Colonic mucosa (tissue), 4 donors: ENCODE measurements around the gene SATL1. TPM values are rescaled to one million over a fixed set of nuclear protein-coding genes. Genes with fewer than 3 reads are reported as not detected.
"Not testable (repeated sequence)": the region's sequence is repeated elsewhere in the genome, so short reads cannot be mapped to it uniquely, and the experiment has no call there.

Source experiments
- DNase-seq: peaks from one replicate; pipeline ENCODE4 v3.0.0-alpha.2; 2020
- H3K27ac ChIP-seq: fragments of 200-600 bp; one replicate; pipeline ENCODE4 v1.8.0; 2021
- H3K27me3 ChIP-seq: fragments of 200-600 bp; one replicate; pipeline ENCODE4 v1.8.0; 2021
- H3K36me3 ChIP-seq: fragments of 200-600 bp; one replicate; pipeline ENCODE4 v1.8.0; 2021
- H3K4me1 ChIP-seq: fragments of 200-600 bp; one replicate; pipeline ENCODE4 v1.8.0; 2021; ENCODE audit warnings: mild to moderate bottlenecking
- H3K4me3 ChIP-seq: fragments of 200-600 bp; one replicate; pipeline ENCODE4 v1.8.0; 2021
- H3K9ac ChIP-seq, 2 donors: one replicate each; pipeline ENCODE4 v1.7.0; 2013; ENCODE audit warnings: control low read depth in 2 of 2, low read depth in 2 of 2, low read length in 2 of 2
- H3K9me3 ChIP-seq: fragments of 200-600 bp; one replicate; pipeline ENCODE4 v1.8.0; 2021
- intact Hi-C: fragments of 100-400 bp; cut with DNase I; formaldehyde crosslinking; loops from one replicate; pipeline ENCODE4 v1.14.1; 2022
- total RNA-seq, 2 donors: library from RNA; stranded (reverse); fragmentation: NEBNext Ultra II Directional in 1 of 2; extraction: Animal tissue kit (Norgen Biotek cat#: 25700) in 1 of 2; gene quantifications; one replicate each; pipeline ENCODE4 v1.2.1, GENCODE V29; 2021
- TF ChIP-seq, protein P1 (sequence below): fragments of 200-600 bp; IDR thresholded peaks from one replicate; pipeline ENCODE4 v1.8.0; 2022; ENCODE audit warnings: antibody characterized with exemption, mild to moderate bottlenecking
- donor health status: healthy.
- donor health status: DM: no; HTN: no; CAD: no.
- donor health status: DM: no; HTN: no; CAD: no.

Gene SATL1
- total RNA-seq, 2 donors from 2014 or later, result not detected

DNA sequence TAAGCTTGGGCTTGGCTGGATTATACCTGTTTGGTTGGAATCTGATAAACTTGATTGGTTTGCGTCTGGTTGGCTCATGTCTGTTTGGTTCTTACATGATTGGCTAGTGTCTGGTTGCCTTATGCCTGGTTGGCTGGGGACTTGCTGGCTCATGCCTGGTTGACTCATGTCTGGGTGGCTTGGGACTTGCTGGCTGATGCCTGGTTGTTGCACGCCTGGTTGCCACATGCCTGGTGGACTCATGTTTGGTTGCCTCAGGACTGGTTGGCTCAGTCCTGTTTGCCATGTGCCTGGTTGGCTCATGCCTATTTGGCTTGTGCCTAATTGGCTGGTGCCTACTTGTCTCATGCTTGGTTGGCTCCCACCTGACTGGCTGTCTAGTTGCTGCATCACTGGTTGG lies 135.4 kb downstream of the SATL1 start:
- no peaks in the 10 kb centered on the region for H3K27me3 ChIP-seq
- no peaks in the 10 kb centered on the region for H3K4me1 ChIP-seq
- no peak for DNase-seq
- H3K9ac ChIP-seq, result no peak overlapping the region
- TF ChIP-seq, protein P1, sequence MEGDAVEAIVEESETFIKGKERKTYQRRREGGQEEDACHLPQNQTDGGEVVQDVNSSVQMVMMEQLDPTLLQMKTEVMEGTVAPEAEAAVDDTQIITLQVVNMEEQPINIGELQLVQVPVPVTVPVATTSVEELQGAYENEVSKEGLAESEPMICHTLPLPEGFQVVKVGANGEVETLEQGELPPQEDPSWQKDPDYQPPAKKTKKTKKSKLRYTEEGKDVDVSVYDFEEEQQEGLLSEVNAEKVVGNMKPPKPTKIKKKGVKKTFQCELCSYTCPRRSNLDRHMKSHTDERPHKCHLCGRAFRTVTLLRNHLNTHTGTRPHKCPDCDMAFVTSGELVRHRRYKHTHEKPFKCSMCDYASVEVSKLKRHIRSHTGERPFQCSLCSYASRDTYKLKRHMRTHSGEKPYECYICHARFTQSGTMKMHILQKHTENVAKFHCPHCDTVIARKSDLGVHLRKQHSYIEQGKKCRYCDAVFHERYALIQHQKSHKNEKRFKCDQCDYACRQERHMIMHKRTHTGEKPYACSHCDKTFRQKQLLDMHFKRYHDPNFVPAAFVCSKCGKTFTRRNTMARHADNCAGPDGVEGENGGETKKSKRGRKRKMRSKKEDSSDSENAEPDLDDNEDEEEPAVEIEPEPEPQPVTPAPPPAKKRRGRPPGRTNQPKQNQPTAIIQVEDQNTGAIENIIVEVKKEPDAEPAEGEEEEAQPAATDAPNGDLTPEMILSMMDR, result no peak
- H3K4me3 ChIP-seq, result no peak overlapping the region
- no peaks in the 10 kb centered on the region for H3K9me3 ChIP-seq
- H3K27ac ChIP-seq, result no peak overlapping the region
- no peaks in the 10 kb centered on the region for H3K36me3 ChIP-seq
- intact Hi-C loops, result no loop called here

DNA sequence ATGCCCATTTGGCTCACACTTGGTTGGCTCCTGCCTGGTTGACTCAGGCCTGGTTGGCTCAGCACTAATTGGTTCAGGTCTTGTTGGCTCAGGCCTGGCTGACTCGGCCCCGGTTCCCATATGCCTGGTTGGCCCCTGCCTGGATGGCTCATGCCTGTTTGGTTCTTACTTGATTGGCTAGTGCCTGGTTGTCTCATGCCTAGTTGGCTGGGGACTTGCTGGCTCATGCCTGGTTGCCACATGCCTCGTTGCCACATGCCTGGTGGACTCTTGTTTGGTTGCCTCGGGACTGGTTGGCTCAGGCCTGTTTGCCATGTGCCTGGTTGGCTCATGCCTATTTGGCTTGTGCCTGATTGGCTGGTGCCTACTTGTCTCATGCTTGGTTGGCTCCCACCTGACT lies 136.2 kb downstream of the SATL1 start:
- H3K4me1 ChIP-seq, result no peaks in the 10 kb centered on the region
- H3K36me3 ChIP-seq, result no peaks in the 10 kb centered on the region
- no peaks in the 10 kb centered on the region for H3K27me3 ChIP-seq
- H3K4me3 ChIP-seq, result no peak overlapping the region
- no peaks in the 10 kb centered on the region for H3K9me3 ChIP-seq
- intact Hi-C loops, result no loop called here
- DNase-seq, result no peak
- TF ChIP-seq, protein P1, result no peak
- no peak overlapping the region for H3K27ac ChIP-seq
- no peak overlapping the region for H3K9ac ChIP-seq

DNA sequence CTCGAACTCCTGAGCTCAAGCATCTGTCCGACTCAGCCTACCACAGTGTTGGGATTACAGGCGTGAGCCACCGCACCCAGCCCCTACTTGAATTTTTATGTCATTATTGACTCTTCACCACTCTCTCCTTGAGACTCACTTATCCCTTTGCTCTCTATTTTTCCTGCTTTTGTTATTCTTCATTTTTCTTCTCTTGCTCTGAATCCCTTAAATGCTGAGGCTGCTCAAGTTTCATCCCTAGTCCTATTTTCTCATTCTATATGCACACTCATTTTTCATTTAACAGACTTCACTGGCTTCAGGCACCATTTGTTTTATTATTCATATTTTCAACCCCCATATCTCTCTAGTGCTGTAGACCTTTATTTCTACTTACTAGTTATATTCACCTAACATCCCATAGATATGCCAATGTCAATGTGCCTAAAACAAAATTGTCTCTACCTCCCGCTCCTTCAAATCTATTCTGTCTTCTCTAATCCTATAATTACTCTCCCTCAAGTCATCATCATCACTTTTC lies 154.2 kb downstream of the SATL1 start:
- Histone ChIP-seq H3K4me3 (no peak overlapping the region), H3K4me1 (no peaks in the 10 kb centered on the region), H3K27me3 (no peaks in the 10 kb centered on the region), H3K36me3 (no peaks in the 10 kb centered on the region), H3K9me3 (no peaks in the 10 kb centered on the region), H3K9ac (no peak overlapping the region), H3K27ac (no peak overlapping the region)
- TF ChIP-seq, protein P1, result no peak
- DNase-seq, result no peak
- intact Hi-C loops, result loop anchor here (10.0 kb wide), 1 partner anchor 455 kb away; no protein-coding TSS in a partner anchor

DNA sequence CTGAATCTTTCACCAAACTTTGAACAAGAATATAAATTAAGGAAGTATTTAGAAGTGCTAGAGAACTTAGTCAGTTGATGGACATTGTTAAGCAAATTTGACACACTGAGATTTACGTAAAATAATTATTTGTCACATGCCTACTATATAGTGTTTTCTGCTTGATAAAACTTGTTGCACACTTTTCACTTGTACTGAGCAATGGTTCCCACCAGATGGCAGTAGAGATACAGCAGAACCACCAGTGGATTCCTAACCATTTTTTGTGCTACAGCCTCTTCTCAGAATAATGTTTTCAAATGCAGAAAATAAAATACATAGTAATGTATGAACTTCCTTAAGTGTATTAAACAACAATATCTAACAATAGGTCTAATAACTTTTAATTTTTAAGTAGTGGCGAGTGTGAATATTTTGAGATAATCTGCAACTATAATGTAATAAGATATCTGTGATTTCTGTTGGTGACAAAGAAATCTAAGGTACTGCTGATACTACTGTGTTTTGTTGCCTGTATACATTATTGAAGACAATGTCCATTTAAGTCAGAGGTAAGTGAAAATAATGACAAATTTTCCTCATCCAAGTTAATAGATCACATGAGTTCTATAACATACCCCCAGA lies 158.7 kb downstream of the SATL1 start:
- no peak overlapping the region for H3K4me3 ChIP-seq
- H3K27me3 ChIP-seq, result no peaks in the 10 kb centered on the region
- intact Hi-C loops, result loop anchor here (10.0 kb wide), 1 partner anchor 460 kb away; no protein-coding TSS in a partner anchor
- H3K9ac ChIP-seq, result no peak overlapping the region
- no peaks in the 10 kb centered on the region for H3K4me1 ChIP-seq
- TF ChIP-seq, protein P1, result peak; percentile 84
- H3K36me3 ChIP-seq, result no peaks in the 10 kb centered on the region
- no peak overlapping the region for H3K27ac ChIP-seq
- DNase-seq, result peak; percentile 23
- H3K9me3 ChIP-seq, result no peaks in the 10 kb centered on the region

DNA sequence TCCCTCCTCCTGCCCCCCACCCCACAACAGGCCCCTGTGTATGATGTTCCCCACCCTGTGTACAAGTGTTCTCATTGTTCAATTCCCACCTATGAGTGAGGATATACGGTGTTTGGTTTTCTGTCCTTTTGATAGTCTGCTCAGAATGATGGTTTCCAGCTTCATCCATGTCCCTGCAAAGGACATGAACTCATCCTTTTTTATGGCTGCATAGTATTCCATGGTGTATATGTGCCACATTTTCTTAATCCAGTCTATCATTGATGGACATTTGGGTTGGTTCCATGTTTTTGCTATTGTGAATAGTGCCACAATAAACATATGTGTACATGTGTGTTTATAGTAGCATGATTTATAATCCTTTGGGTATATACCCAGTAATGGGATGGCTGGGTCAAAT lies 166.3 kb downstream of the SATL1 start:
- H3K27me3 ChIP-seq, H3K9ac ChIP-seq, H3K36me3 ChIP-seq, H3K4me3 ChIP-seq, H3K27ac ChIP-seq, H3K4me1 ChIP-seq, DNase-seq, intact Hi-C loops, H3K9me3 ChIP-seq: not testable (repeated sequence)

DNA sequence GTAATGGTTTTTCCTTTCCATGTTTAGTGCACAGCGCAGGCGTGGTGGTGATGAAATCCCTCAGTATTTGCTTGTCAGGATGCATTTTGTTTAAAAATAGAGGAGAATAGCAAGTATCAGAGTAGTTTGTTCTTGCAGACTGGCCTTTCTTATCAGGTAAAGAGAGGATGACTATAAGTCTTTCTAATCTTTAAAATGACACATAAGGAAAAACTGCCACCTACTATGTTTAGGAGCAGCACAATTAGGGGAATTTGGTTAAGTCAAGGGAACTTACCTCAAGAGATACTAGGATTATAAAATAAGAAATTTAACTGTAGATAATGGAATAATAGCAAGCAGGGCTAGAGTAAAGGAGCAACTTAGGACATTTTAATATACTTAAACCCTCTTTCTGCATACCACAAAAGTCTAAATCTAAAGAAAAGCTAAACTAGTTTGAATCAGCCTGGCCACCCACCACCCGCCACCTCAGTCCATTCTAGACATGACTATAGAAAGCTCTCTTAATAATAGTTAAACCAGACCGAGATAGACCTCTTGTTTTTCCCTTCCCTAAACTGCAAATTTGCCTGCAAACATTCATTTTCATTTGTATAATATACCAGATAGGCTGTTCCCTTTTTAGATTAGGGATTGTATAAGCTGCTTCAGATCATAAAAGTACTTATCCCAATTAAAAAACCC lies 177.9 kb downstream of the SATL1 start:
- intact Hi-C loops, result no loop called here
- no peaks in the 10 kb centered on the region for H3K27me3 ChIP-seq
- no peak overlapping the region for H3K4me3 ChIP-seq

More for the DNA sequence above, 177.9 kb downstream of the SATL1 start:
- Histone ChIP-seq H3K4me1 (no peaks in the 10 kb centered on the region), H3K36me3 (no peaks in the 10 kb centered on the region), H3K9ac (no peak overlapping the region), H3K27ac (no peak overlapping the region), H3K9me3 (no peaks in the 10 kb centered on the region)
- DNase-seq, result no peak
- TF ChIP-seq, protein P1, result no peak
